Activated CD8-positive, alpha-beta memory T cell treated with anti-CD3 and anti-CD28 coated beads, Interleukin-2, amount 50 U/mL, for 24 hours (primary cell): ENCODE data around the gene ANKRD55.
"Not testable (repeated sequence)": the region's sequence is repeated elsewhere in the genome, so short reads cannot be mapped to it uniquely, and the experiment has no call there.

Experiments
- DNase-seq: peaks from one replicate; pipeline ENCODE4 v3.0.0-alpha.2; 2020; ENCODE audit errors: extremely low read depth

The ANKRD55 gene

GRCh38 chr5:56253126-56253525, 20.0 kb upstream of the ANKRD55 start:
- no peak for DNase-seq

GRCh38 chr5:56251918-56252553, 18.9 kb upstream of the ANKRD55 start:
- DNase-seq = no peak

- DNase-seq = no peak
Observed at GRCh38 chr5:56251440-56251839, 18.3 kb upstream of the ANKRD55 start.

GRCh38 chr5:56250011-56250410, 16.9 kb upstream of the ANKRD55 start:
- DNase-seq = no peak

- DNase-seq = not testable (repeated sequence)
Observed at GRCh38 chr5:56249085-56249484, 16.0 kb upstream of the ANKRD55 start.

GRCh38 chr5:56247592-56247991, 14.5 kb upstream of the ANKRD55 start:
- DNase-seq = no peak

GRCh38 chr5:56246769-56247168, 13.6 kb upstream of the ANKRD55 start:
- DNase-seq = no peak

GRCh38 chr5:56245481-56245880, 12.4 kb upstream of the ANKRD55 start:
- DNase-seq = no peak

GRCh38 chr5:56244627-56245026, 11.5 kb upstream of the ANKRD55 start:
- DNase-seq = no peak

- DNase-seq = not testable (repeated sequence)
Observed at GRCh38 chr5:56242271-56242670, 9.1 kb upstream of the ANKRD55 start.

- no peak for DNase-seq
Observed at GRCh38 chr5:56232538-56232937, 592 bp downstream of the ANKRD55 start.

GRCh38 chr5:56230576-56230975, 2.6 kb downstream of the ANKRD55 start:
- no peak for DNase-seq

GRCh38 chr5:56229111-56229510, 4.0 kb downstream of the ANKRD55 start:
- DNase-seq = no peak

GRCh38 chr5:56228631-56229030, 4.5 kb downstream of the ANKRD55 start:
- no peak for DNase-seq

- DNase-seq = no peak
Observed at GRCh38 chr5:56227691-56228090, 5.4 kb downstream of the ANKRD55 start.

GRCh38 chr5:56223298-56223697, 9.8 kb downstream of the ANKRD55 start:
- DNase-seq = not testable (repeated sequence)

- DNase-seq = not testable (repeated sequence)
Observed at GRCh38 chr5:56221601-56222000, 11.5 kb downstream of the ANKRD55 start.

- DNase-seq = no peak
Observed at GRCh38 chr5:56215019-56215830, 17.9 kb downstream of the ANKRD55 start.

GRCh38 chr5:56213886-56214535, 19.1 kb downstream of the ANKRD55 start:
- DNase-seq = not testable (repeated sequence)

GRCh38 chr5:56212130-56212879, 20.8 kb downstream of the ANKRD55 start:
- DNase-seq = no peak

- no peak for DNase-seq
Observed at GRCh38 chr5:56211298-56211865, 21.7 kb downstream of the ANKRD55 start.

GRCh38 chr5:56208681-56209080, 24.4 kb downstream of the ANKRD55 start:
- DNase-seq = no peak
